Brain microvascular endothelial cell (primary cell): ENCODE results near the gene TNFAIP1.

ENCODE experiments used
- DNase-seq: peaks from one replicate; pipeline ENCODE4 v3.0.0-alpha.2; 2020
- H3K27ac ChIP-seq: fragments of 250-450 bp; sonication (Bioruptor Pico); 2 replicates; pipeline ENCODE4 v1.5.1; 2020; ENCODE audit warnings: mild to moderate bottlenecking, moderate library complexity
- H3K27me3 ChIP-seq: fragments of 250-450 bp; sonication (Bioruptor Pico); replicated peaks from 2 replicates; pipeline ENCODE4 v1.5.1; 2020; ENCODE audit warnings: mild to moderate bottlenecking
- H3K36me3 ChIP-seq: fragments of 250-450 bp; sonication (Bioruptor Pico); replicated peaks from 2 replicates; pipeline ENCODE4 v1.5.1; 2020; ENCODE audit warnings: mild to moderate bottlenecking
- H3K4me3 ChIP-seq: 2 replicates; pipeline ENCODE4 v1.5.1; 2011; ENCODE audit warnings: low read depth, mild to moderate bottlenecking, control low read depth, low read length, moderate library complexity
- in situ Hi-C: cut with HindIII; loops from 2 replicates; pipeline ENCODE4 v1.10.0; 2017; ENCODE audit warnings: low sequenced_read_pairs, low pct_ligation_motif_present
- TF ChIP-seq, protein P1 (sequence below): IDR thresholded peaks from 2 replicates; pipeline ENCODE4 v1.5.1; 2011; ENCODE audit warnings: low read depth, mild to moderate bottlenecking, moderate library complexity, low read length, control low read depth, inconsistent platforms; ENCODE audit errors: missing control alignments

Gene TNFAIP1

DNA sequence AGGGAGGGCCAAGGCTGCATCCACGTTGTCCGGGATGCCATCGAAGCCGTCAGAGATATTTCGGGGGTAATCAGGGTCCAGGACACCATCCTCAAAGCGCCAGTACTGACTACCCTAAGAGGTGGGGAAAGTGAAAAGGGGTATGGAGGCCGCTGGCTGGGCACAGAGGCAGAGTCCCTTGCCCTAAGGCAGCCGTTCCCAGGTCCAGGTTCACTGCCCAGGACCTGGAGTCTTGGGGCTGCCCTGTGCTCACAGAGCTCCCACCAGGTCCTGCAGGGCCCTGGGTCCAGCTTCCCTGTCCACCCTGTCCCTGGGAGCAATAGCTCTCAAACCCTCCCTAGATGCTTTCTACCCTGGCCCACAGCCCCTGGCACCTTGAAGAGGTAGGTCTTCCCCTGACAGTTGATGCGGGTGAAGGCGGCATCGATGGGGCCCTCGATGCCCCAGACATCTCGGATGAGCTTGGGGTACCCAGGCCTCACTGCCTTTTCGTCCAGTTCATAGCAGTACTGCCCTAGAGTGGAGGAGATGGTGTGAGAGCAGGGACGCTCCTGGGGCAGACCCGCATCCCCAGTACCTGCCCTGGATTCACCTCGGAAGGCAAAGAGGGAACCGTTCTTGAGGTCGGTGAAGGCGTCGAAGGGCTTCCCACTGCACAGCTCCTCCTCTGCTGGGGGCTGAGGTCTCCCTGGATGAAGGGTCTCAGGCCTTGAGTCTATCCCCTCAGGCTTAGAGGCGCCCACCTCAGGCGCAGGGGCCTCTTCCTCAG is 33.5 kb downstream of the TNFAIP1 start:
- in situ Hi-C loops, result no loop called here
- TF ChIP-seq, protein P1, sequence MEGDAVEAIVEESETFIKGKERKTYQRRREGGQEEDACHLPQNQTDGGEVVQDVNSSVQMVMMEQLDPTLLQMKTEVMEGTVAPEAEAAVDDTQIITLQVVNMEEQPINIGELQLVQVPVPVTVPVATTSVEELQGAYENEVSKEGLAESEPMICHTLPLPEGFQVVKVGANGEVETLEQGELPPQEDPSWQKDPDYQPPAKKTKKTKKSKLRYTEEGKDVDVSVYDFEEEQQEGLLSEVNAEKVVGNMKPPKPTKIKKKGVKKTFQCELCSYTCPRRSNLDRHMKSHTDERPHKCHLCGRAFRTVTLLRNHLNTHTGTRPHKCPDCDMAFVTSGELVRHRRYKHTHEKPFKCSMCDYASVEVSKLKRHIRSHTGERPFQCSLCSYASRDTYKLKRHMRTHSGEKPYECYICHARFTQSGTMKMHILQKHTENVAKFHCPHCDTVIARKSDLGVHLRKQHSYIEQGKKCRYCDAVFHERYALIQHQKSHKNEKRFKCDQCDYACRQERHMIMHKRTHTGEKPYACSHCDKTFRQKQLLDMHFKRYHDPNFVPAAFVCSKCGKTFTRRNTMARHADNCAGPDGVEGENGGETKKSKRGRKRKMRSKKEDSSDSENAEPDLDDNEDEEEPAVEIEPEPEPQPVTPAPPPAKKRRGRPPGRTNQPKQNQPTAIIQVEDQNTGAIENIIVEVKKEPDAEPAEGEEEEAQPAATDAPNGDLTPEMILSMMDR, result no peak
- DNase-seq, result no peak
- Histone ChIP-seq H3K27ac (no peak overlapping the region), H3K4me3 (no peak overlapping the region), H3K36me3 (no peaks in the 10 kb centered on the region), H3K27me3 (no peaks in the 10 kb centered on the region)

GRCh38 chr17:28369684-28370034 is 34.1 kb downstream of the TNFAIP1 start:
- H3K4me3 ChIP-seq, result no peak overlapping the region
- no peak for DNase-seq

DNA sequence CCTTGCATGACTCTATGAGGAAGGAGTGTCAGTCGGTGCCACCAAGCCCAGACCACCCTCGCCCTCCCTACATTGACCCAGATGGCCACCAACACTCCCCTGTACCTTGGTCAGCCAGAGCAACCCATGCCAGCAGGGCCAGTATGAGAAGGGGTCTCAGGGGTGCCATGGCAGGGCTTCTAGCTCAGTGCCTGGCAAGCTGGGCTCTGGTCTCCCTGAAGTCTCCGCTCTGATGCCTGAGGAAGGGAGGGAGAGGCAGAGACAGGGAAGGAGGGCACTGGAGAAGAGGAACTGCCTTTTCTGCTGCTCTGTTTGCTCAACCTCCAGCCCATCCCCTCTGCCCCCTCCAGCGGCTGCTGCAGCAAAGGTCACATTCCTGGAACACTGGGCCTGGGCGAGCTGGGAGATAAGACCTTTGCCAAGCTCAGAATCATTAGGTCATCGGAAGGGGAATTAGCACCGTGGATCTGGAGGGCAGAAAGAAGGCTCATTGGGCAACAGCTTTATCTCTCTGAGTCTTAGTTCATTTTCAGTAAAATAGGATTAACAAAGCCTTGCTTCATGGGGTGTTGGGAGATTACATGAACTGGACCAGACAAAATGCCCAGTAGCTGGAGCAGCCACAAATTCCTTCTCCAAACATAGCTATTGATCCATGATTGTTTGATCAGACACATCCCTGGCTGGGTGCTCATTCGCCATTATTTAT is 34.6 kb downstream of the TNFAIP1 start, which contains the start of gene VTN:
Gene VTN, minus strand, starts transcription at position 273 of the 709 bp plus-strand sequence. Its CDS starts 104 bp downstream, at position 169.
- in situ Hi-C loops, result no loop called here
- Histone ChIP-seq H3K36me3 (no peaks in the 10 kb centered on the region), H3K4me3 (peak within 1 kb of the TSS; percentile 64), H3K27me3 (no peaks in the 10 kb centered on the region), H3K27ac (no peak within 1 kb of the TSS)
- TF ChIP-seq, protein P1, result peak; percentile 1
- no peak for DNase-seq

More at GRCh38 chr17:28369684-28370034, 34.1 kb downstream of the TNFAIP1 start:
- TF ChIP-seq, protein P1, result no peak
- no peaks in the 10 kb centered on the region for H3K27me3 ChIP-seq
- in situ Hi-C loops, result no loop called here
- H3K27ac ChIP-seq, result no peak overlapping the region
- no peaks in the 10 kb centered on the region for H3K36me3 ChIP-seq

DNA sequence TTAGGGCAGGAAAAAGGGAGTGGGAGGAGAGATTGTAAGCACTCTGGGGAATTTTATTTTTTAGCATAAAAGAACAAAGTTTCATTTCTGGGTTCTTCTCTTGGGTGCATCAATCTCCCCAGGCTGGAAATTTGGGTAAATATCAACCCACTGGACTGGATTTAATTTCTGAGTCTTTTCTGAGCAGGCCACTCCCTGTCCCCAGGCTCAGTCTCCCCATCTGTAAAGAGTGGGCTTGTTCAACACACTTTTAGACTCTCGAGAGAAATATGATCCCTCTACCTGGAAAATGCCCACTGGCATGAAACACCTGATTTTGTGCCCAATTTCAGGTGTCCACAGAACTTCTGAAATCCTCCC is 35.2 kb downstream of the TNFAIP1 start:
- TF ChIP-seq, protein P1, result no peak
- no peak for DNase-seq
- H3K4me3 ChIP-seq, result no peak overlapping the region
- in situ Hi-C loops, result no loop called here
- no peak overlapping the region for H3K27ac ChIP-seq
- H3K36me3 ChIP-seq, result no peaks in the 10 kb centered on the region
- no peaks in the 10 kb centered on the region for H3K27me3 ChIP-seq

- H3K27ac ChIP-seq, result peak within 1 kb of the TSS; percentile 45
- peak within 1 kb of the TSS; percentile 64 for H3K4me3 ChIP-seq
Observed at GRCh38 chr17:28371245-28372202, 36.0 kb downstream of the TNFAIP1 start, which contains the start of gene SARM1. Gene SARM1 (plus strand): TSS chr17:28371694. CDS start chr17:28372033, 339 bp downstream.

More at GRCh38 chr17:28371245-28372202, 36.0 kb downstream of the TNFAIP1 start, which contains the start of gene SARM1:
- in situ Hi-C loops, result no loop called here
- Histone ChIP-seq H3K27me3 (no peaks in the 10 kb centered on the region), H3K36me3 (no peaks in the 10 kb centered on the region)
- DNase-seq, result peak; percentile 62
- TF ChIP-seq, protein P1, result no peak
